ENCODE measurements around the gene TANC1.

The TANC1 gene
- 0.10 to 1.2 (median 0.57) reads per million in 4 experiments for total RNA-seq

- DNase-seq = peak; percentile 1
These were observed at the start of gene TANC1 for GRCh38 chr2:158968396-158969161. TANC1 (plus strand) TSS chr2:158968640; CDS start chr2:159065911, 97,271 bp downstream.

GRCh38 chr2:158921599-158922408 is 46.6 kb upstream of the TANC1 start:
- no peak for DNase-seq

- no peak for DNase-seq
These were observed 45.8 kb upstream of the TANC1 start for GRCh38 chr2:158922601-158923000.

- DNase-seq = no peak
These were observed 45.3 kb upstream of the TANC1 start for GRCh38 chr2:158923180-158923594.

- no peak for DNase-seq
These were observed 44.8 kb upstream of the TANC1 start for GRCh38 chr2:158923641-158924040.

- no peak for DNase-seq
These were observed 41.9 kb upstream of the TANC1 start for GRCh38 chr2:158926478-158926948.

GRCh38 chr2:158928515-158928914 is 39.9 kb upstream of the TANC1 start:
- no peak for DNase-seq

GRCh38 chr2:158928965-158929364 is 39.5 kb upstream of the TANC1 start:
- DNase-seq = no peak

- DNase-seq = no peak
These were observed 36.9 kb upstream of the TANC1 start for GRCh38 chr2:158931572-158931971.

- DNase-seq = no peak
These were observed 36.3 kb upstream of the TANC1 start for GRCh38 chr2:158932131-158932645.

- no peak for DNase-seq
These were observed 34.3 kb upstream of the TANC1 start for GRCh38 chr2:158934170-158934569.

- DNase-seq = no peak
These were observed 32.8 kb upstream of the TANC1 start for GRCh38 chr2:158935617-158936016.

GRCh38 chr2:158936978-158937377 is 31.5 kb upstream of the TANC1 start:
- no peak for DNase-seq

- DNase-seq = no peak
These were observed 28.1 kb upstream of the TANC1 start for GRCh38 chr2:158940356-158940755.

GRCh38 chr2:158943973-158944372 is 24.5 kb upstream of the TANC1 start:
- DNase-seq = no peak

GRCh38 chr2:158948964-158949699 is 19.3 kb upstream of the TANC1 start:
- no peak for DNase-seq

GRCh38 chr2:158953454-158953853 is 15.0 kb upstream of the TANC1 start:
- no peak for DNase-seq

GRCh38 chr2:158953926-158954763 is 14.3 kb upstream of the TANC1 start:
- no peak for DNase-seq

- no peak for DNase-seq
These were observed 12.5 kb upstream of the TANC1 start for GRCh38 chr2:158955842-158956365.

- no peak for DNase-seq
These were observed 10.1 kb upstream of the TANC1 start for GRCh38 chr2:158958365-158958764.

GRCh38 chr2:158960193-158960592 is 8.2 kb upstream of the TANC1 start:
- no peak for DNase-seq

GRCh38 chr2:158962074-158962473 is 6.4 kb upstream of the TANC1 start:
- DNase-seq = no peak

All from effector CD8-positive, alpha-beta T cell (primary cell).